ENCODE results near the gene KRTAP10-2. TPM values are rescaled to one million over a fixed set of nuclear protein-coding genes. Genes with fewer than 3 reads are reported as not detected.

Gene KRTAP10-2
- total and polyA plus RNA-seq, 3 donors from 2014 or later: not detected

GRCh38 chr21:44530221-44530902 lies 20.9 kb downstream of the KRTAP10-2 start:
- intact Hi-C loops (cut with DNase I; ENCODE audit: low total_unique reads): no loop called here
- TF ChIP-seq POLR2A (IDR thresholded peaks at IDR 0.05) (no peak), CTCF (IDR thresholded peaks at IDR 0.05) (no peak)

GRCh38 chr21:44529503-44530125 lies 21.7 kb downstream of the KRTAP10-2 start:
- Histone ChIP-seq H3K4me3 (no peak overlapping the region), H3K27ac (no peak overlapping the region), H3K27me3 (no peaks in the 10 kb centered on the region), H3K4me1 (no peaks in the 10 kb centered on the region), H3K9me3 (no peaks in the 10 kb centered on the region), H3K36me3 (ENCODE audit: low read depth, missing control alignments) (no peaks in the 10 kb centered on the region)
- intact Hi-C loops (cut with DNase I; ENCODE audit: low total_unique reads): no loop called here
- 72 to 74% methylated on average over 18 to 23 of the region's 23 CpGs for WGBS, 2 donors
- no peak for DNase-seq
- no peak for TF ChIP-seq CTCF (IDR thresholded peaks at IDR 0.05)

More at GRCh38 chr21:44530221-44530902, 20.9 kb downstream of the KRTAP10-2 start:
- 92% methylated on average over 7 of the region's 7 CpGs for WGBS, 2 donors
- Histone ChIP-seq H3K27ac (no peak overlapping the region), H3K4me3 (no peak overlapping the region), H3K4me1 (no peaks in the 10 kb centered on the region), H3K9me3 (no peaks in the 10 kb centered on the region), H3K36me3 (ENCODE audit: low read depth, missing control alignments) (no peaks in the 10 kb centered on the region), H3K27me3 (no peaks in the 10 kb centered on the region)
- no peak for DNase-seq

DNA sequence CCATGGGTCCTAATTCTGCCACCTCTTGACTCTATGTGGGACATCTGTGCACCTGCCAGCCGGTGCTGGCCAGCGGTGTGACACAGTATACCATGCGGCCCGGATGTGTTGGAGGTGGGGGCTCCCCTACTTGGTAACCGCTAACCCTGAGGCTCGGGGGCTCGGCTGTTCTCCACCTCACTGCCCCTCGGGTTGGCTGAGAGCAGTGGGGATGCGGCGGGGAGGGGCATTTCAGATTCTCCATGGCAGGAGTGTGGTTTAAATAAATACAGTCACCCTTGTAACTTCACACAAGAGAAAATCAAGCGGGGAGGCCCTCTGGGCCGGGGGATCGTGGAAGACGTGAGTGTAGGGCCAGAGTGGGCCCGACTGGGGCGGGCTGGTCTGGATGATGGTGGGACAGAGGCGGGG lies 22.3 kb downstream of the KRTAP10-2 start:
- Histone ChIP-seq H3K27me3 (no peaks in the 10 kb centered on the region), H3K4me3 (no peak overlapping the region), H3K4me1 (no peaks in the 10 kb centered on the region), H3K36me3 (ENCODE audit: low read depth, missing control alignments) (no peaks in the 10 kb centered on the region), H3K27ac (no peak overlapping the region), H3K9me3 (no peaks in the 10 kb centered on the region)
- TF ChIP-seq CTCF (IDR thresholded peaks at IDR 0.05) (no peak), POLR2A (IDR thresholded peaks at IDR 0.05) (no peak)
- 93 to 94% methylated on average over 15 to 17 of the region's 17 CpGs for WGBS, 2 donors
- no peak for DNase-seq
- intact Hi-C loops (cut with DNase I; ENCODE audit: low total_unique reads): no loop called here

- Histone ChIP-seq H3K9me3 (no peaks in the 10 kb centered on the region), H3K4me1 (no peaks in the 10 kb centered on the region), H3K27ac (no peak overlapping the region), H3K4me3 (no peak overlapping the region), H3K36me3 (ENCODE audit: low read depth, missing control alignments) (no peaks in the 10 kb centered on the region), H3K27me3 (no peaks in the 10 kb centered on the region)
- WGBS, 2 donors: 92 to 93% methylated on average over 8 to 10 of the region's 10 CpGs
- intact Hi-C loops (cut with DNase I; ENCODE audit: low total_unique reads): no loop called here
- DNase-seq: no peak
- TF ChIP-seq POLR2A (IDR thresholded peaks at IDR 0.05) (no peak), CTCF (IDR thresholded peaks at IDR 0.05) (no peak)
Measured at GRCh38 chr21:44528634-44528995, 22.7 kb downstream of the KRTAP10-2 start.
